WI38 (cell line): ENCODE measurements around the gene PLXNB1.
"Not testable (repeated sequence)": the region's sequence is repeated elsewhere in the genome, so short reads cannot be mapped to it uniquely, and the experiment has no call there.

Source experiments
- H3K4me3 ChIP-seq: 2 replicates; pipeline ENCODE4 v1.5.1; 2011; ENCODE audit warnings: low read depth, mild to moderate bottlenecking, control low read depth, low read length
- CTCF ChIP-seq: IDR thresholded peaks from 2 replicates; pipeline ENCODE4 v1.5.1; 2012; ENCODE audit warnings: low read depth, mild to moderate bottlenecking, control low read depth, low read length

Gene PLXNB1

GRCh38 chr3:48429960-48430707 is at the start of gene PLXNB1:
Gene PLXNB1 (minus strand): TSS chr3:48430086. CDS start chr3:48424611, 5,475 bp downstream.
- no peak for TF ChIP-seq CTCF

GRCh38 chr3:48478626-48479555 is 49.0 kb upstream of the PLXNB1 start:
- no peak overlapping the region for H3K4me3 ChIP-seq
- no peak for TF ChIP-seq CTCF

More at GRCh38 chr3:48429960-48430707, at the start of gene PLXNB1:
- peak within 1 kb of the TSS; percentile 69 for H3K4me3 ChIP-seq

GRCh38 chr3:48477959-48478520 is 48.2 kb upstream of the PLXNB1 start:
- no peak overlapping the region for H3K4me3 ChIP-seq
- TF ChIP-seq CTCF: no peak

GRCh38 chr3:48476426-48477053 is 46.7 kb upstream of the PLXNB1 start:
- no peak for TF ChIP-seq CTCF
- no peak overlapping the region for H3K4me3 ChIP-seq

GRCh38 chr3:48475188-48475587 is 45.3 kb upstream of the PLXNB1 start:
- no peak for TF ChIP-seq CTCF
- H3K4me3 ChIP-seq: no peak overlapping the region

- H3K4me3 ChIP-seq: no peak overlapping the region
- TF ChIP-seq CTCF: no peak
These were observed 44.7 kb upstream of the PLXNB1 start for GRCh38 chr3:48474619-48475018.

GRCh38 chr3:48474031-48474430 is 44.1 kb upstream of the PLXNB1 start:
- not testable (repeated sequence) for H3K4me3 ChIP-seq
